Activated CD4-positive, alpha-beta T cell treated with anti-CD3 and anti-CD28 coated beads for 24 hours (primary cell): Measurements from ENCODE around the gene CDKAL1.

Source experiments
- DNase-seq, 2 donors: peaks; one replicate each; pipeline ENCODE4 v3.0.0-alpha.2; 2020; ENCODE audit warnings: low read depth in 2 of 2

The CDKAL1 gene

GRCh38 chr6:20877008-20877937, 343.0 kb downstream of the CDKAL1 start:
- DNase-seq = no peak

GRCh38 chr6:20879121-20879520, 344.9 kb downstream of the CDKAL1 start:
- DNase-seq = no peak

- DNase-seq = no peak
Measured at GRCh38 chr6:20879526-20879925, 345.3 kb downstream of the CDKAL1 start.

GRCh38 chr6:20881365-20881764, 347.1 kb downstream of the CDKAL1 start:
- no peak for DNase-seq

GRCh38 chr6:20882014-20882413, 347.8 kb downstream of the CDKAL1 start:
- DNase-seq = no peak

- DNase-seq = no peak
Measured at GRCh38 chr6:20885076-20885475, 350.8 kb downstream of the CDKAL1 start.

GRCh38 chr6:20891161-20891560, 356.9 kb downstream of the CDKAL1 start:
- no peak for DNase-seq

- no peak for DNase-seq
Measured at GRCh38 chr6:20892365-20892764, 358.1 kb downstream of the CDKAL1 start.

- no peak for DNase-seq
Measured at GRCh38 chr6:20893412-20893811, 359.2 kb downstream of the CDKAL1 start.

- DNase-seq = no peak
Measured at GRCh38 chr6:20900389-20901160, 366.3 kb downstream of the CDKAL1 start.

GRCh38 chr6:20905377-20905776, 371.1 kb downstream of the CDKAL1 start:
- no peak for DNase-seq

GRCh38 chr6:20906945-20907344, 372.7 kb downstream of the CDKAL1 start:
- DNase-seq = no peak

GRCh38 chr6:20907486-20908071, 373.3 kb downstream of the CDKAL1 start:
- no peak for DNase-seq

GRCh38 chr6:20909621-20910020, 375.4 kb downstream of the CDKAL1 start:
- no peak for DNase-seq

- no peak for DNase-seq
Measured at GRCh38 chr6:20911712-20912111, 377.5 kb downstream of the CDKAL1 start.

GRCh38 chr6:20915156-20915555, 380.9 kb downstream of the CDKAL1 start:
- no peak for DNase-seq

- DNase-seq = no peak
Measured at GRCh38 chr6:20915626-20916025, 381.4 kb downstream of the CDKAL1 start.

GRCh38 chr6:20916086-20916485, 381.8 kb downstream of the CDKAL1 start:
- DNase-seq = no peak

GRCh38 chr6:20918868-20919267, 384.6 kb downstream of the CDKAL1 start:
- DNase-seq = no peak

GRCh38 chr6:20919677-20920385, 385.6 kb downstream of the CDKAL1 start:
- DNase-seq = no peak

- DNase-seq = no peak
Measured at GRCh38 chr6:20921578-20921977, 387.3 kb downstream of the CDKAL1 start.

GRCh38 chr6:20922743-20923142, 388.5 kb downstream of the CDKAL1 start:
- DNase-seq = no peak
